Skeletal muscle cell (primary cell): Measurements from ENCODE around the gene GPER1.
"Not testable (repeated sequence)": the region's sequence is repeated elsewhere in the genome, so short reads cannot be mapped to it uniquely, and the experiment has no call there.

Source experiments
- DNase-seq: peaks from one replicate; pipeline ENCODE4 v3.0.0-alpha.2; 2010; ENCODE audit warnings: low read depth
- H3K4me3 ChIP-seq: 2 replicates; pipeline ENCODE4 v1.5.1; 2011; ENCODE audit warnings: low read depth, mild to moderate bottlenecking, control low read depth, low read length, moderate library complexity

GPER1 gene

GRCh38 chr7:1065585-1066241 lies 22.2 kb upstream of the GPER1 start:
- no peak for DNase-seq
- H3K4me3 ChIP-seq: no peak overlapping the region

- H3K4me3 ChIP-seq: no peak overlapping the region
- DNase-seq: no peak
Observed at GRCh38 chr7:1066242-1066588, 21.7 kb upstream of the GPER1 start.

- no peak for DNase-seq
- no peak overlapping the region for H3K4me3 ChIP-seq
Observed at GRCh38 chr7:1068013-1068412, 19.9 kb upstream of the GPER1 start.

GRCh38 chr7:1068619-1069018 lies 19.3 kb upstream of the GPER1 start:
- no peak overlapping the region for H3K4me3 ChIP-seq
- no peak for DNase-seq

- no peak overlapping the region for H3K4me3 ChIP-seq
- no peak for DNase-seq
Observed at GRCh38 chr7:1070544-1071011, 17.3 kb upstream of the GPER1 start.

- no peak for DNase-seq
- H3K4me3 ChIP-seq: no peak overlapping the region
Observed at GRCh38 chr7:1071731-1072254, 16.1 kb upstream of the GPER1 start.

- H3K4me3 ChIP-seq: no peak overlapping the region
- no peak for DNase-seq
Observed at GRCh38 chr7:1073142-1073977, 14.6 kb upstream of the GPER1 start.

- not testable (repeated sequence) for H3K4me3 ChIP-seq, DNase-seq
Observed at GRCh38 chr7:1074018-1074417, 13.9 kb upstream of the GPER1 start.

- H3K4me3 ChIP-seq: no peak overlapping the region
- DNase-seq: no peak
Observed at GRCh38 chr7:1074593-1075431, 13.1 kb upstream of the GPER1 start.

GRCh38 chr7:1076184-1077072 lies 11.5 kb upstream of the GPER1 start:
- no peak for DNase-seq
- no peak overlapping the region for H3K4me3 ChIP-seq

GRCh38 chr7:1078519-1078918 lies 9.4 kb upstream of the GPER1 start:
- no peak overlapping the region for H3K4me3 ChIP-seq
- DNase-seq: no peak

GRCh38 chr7:1078985-1079384 lies 8.9 kb upstream of the GPER1 start:
- no peak for DNase-seq
- no peak overlapping the region for H3K4me3 ChIP-seq

GRCh38 chr7:1079546-1079945 lies 8.4 kb upstream of the GPER1 start:
- H3K4me3 ChIP-seq: no peak overlapping the region
- DNase-seq: no peak

GRCh38 chr7:1080252-1080920 lies 7.5 kb upstream of the GPER1 start:
- H3K4me3 ChIP-seq: no peak overlapping the region
- no peak for DNase-seq

- no peak for DNase-seq
- no peak overlapping the region for H3K4me3 ChIP-seq
Observed at GRCh38 chr7:1080921-1081255, 7.0 kb upstream of the GPER1 start.

- DNase-seq: no peak
- no peak overlapping the region for H3K4me3 ChIP-seq
Observed at GRCh38 chr7:1081336-1081735, 6.6 kb upstream of the GPER1 start.

- DNase-seq: no peak
- H3K4me3 ChIP-seq: no peak overlapping the region
Observed at GRCh38 chr7:1081931-1082401, 5.9 kb upstream of the GPER1 start.
